RCC 7860 (cell line): ENCODE measurements around the gene MPRIP.

Experiments
- DNase-seq: peaks from one replicate; pipeline ENCODE4 v3.0.0-alpha.2; 2015; ENCODE audit warnings: low spot score
- FAIRE-seq: peaks from 2 replicates; lab custom pipeline; 2012; peaks lifted over from hg19 to GRCh38; lab: Jason Lieb, UNC

The MPRIP gene

DNA sequence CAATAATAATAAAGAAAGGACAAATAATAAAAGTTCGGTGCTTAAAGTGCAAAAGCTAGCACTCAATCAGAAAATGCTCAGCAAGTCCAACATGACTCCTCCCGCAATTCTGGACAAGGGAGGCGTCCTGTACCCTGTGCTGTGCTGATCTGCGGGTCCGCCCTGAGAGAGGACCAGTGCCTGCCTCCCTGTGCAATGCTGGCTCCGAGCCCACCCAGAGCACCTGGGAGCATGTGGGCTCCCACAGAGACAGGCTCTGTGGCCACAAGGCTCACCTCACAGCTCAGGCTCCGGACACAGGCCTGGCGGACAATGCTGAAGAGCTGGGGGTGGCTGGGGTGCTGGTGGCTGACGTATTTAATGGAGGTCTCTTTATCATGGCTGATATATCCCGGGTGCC lies 183.6 kb downstream of the MPRIP start:
- FAIRE-seq, result no peak
- DNase-seq, result no peak

DNA sequence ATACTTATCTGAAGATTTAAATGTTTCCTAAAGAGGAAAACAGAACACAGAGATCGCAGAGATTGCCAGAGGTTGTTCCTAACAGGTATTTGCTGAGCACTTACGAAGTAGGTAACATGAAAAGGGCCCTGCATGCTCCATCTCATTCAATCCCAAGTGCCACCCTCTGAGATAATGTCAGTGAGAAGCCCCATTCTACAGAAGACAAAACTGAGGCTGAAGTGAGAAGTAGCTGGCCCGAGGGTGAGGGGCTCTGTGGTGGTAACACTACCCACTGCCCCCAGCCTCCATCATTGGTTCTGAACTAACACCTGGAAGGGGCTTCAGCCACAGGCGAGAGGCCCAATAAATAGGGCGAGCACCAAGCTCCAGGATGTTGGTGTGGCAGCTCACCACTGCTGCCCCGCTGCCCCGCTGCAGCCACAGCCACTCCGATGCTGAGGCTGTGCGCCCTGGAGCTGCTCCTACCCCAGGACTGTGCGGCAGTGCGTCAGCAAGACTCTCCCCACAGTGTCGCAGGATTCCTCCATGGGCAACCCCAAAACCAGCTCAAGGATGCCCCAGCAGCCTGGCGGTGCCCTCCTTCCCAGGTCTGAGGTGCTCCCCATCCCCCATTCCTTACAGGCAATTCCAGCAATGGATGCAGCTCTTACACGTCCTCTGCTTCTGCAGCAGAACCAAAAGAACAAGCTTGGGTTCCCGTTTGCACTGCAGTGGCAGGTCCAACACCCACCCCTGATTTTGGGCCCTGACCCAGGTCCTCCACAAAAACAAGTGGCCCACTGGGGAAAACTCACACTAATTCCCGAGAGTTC lies 184.4 kb downstream of the MPRIP start:
- FAIRE-seq (no peak), DNase-seq (no peak)

DNA sequence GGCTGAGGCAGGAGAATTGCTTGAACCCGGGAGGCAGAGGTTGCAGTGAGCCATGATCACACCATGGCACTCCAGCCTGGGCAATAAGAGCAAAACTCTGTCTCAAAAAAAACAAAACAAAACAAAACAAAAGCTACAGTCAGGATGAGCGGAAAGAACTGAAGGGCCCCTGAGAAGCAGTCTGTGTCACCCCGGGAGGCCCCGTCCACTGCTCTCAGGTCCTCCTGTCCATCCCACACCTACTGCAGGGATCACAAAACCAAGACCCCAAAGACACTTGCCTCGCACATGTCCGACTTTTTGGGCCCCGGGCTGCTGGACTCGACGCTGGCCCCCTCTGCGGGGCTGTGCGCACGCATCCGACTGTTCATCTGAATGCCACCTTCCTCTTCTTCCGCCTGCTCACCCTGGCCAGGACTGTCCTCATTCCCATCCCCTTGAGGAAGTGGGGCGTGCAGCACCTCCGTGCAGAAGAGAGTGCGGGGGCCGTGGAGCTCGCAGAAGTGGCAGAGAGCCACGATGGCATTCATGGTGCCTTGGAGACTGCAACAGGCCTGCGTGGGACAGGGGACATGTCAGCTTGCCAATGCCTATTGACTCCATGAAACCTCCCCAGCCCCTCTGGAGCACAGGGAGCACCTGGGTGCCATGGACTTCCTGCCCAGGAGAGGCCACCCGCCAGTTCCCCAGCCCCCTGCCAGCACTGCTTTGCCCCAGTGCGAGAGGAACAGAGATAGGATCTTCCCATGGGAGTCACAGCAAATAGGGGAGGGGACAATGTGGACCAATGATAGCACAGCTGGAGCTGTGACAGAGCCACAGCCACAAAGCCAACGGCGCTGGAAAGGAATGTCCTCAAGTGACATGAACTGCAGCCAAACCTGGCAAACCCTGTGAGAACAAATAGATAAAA lies 185.6 kb downstream of the MPRIP start:
- DNase-seq, result no peak
- no peak for FAIRE-seq

DNA sequence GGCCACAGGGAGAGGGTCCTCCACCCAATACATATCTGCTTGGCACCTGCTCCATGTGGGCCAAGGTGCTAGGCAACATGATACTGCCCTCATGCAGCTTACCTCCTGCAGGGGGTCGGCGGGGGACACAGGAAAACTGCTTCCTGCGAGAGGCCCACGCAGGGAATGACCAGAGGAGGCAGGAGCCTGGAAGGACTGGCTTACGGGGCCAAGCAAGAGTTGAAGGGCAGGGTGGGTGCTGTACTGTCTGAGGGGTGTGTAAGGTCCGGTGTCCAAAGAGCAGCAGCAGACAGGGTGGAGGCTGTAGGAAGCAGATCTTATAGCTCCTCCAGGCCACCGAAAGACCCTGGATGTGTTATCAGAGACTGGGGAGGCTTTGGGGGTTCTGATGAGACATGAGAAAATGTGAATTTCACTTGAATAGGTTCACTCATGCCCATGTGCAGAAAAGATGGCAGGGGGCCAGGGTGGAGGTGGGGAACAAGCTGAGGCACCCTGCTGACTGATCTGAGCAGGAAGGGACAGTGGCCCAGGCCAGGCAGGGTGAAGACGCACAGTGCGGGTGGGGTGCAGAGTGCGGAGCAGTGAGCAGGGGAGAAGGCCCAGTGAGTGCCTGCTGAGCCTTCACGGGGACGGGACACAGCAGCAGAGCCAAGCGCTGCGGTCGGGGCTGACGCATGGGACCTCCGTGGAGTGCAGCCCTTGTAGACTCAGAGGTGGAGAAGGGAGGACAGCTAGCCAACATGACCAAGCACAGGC lies 186.4 kb downstream of the MPRIP start:
- FAIRE-seq (no peak), DNase-seq (no peak)

DNA sequence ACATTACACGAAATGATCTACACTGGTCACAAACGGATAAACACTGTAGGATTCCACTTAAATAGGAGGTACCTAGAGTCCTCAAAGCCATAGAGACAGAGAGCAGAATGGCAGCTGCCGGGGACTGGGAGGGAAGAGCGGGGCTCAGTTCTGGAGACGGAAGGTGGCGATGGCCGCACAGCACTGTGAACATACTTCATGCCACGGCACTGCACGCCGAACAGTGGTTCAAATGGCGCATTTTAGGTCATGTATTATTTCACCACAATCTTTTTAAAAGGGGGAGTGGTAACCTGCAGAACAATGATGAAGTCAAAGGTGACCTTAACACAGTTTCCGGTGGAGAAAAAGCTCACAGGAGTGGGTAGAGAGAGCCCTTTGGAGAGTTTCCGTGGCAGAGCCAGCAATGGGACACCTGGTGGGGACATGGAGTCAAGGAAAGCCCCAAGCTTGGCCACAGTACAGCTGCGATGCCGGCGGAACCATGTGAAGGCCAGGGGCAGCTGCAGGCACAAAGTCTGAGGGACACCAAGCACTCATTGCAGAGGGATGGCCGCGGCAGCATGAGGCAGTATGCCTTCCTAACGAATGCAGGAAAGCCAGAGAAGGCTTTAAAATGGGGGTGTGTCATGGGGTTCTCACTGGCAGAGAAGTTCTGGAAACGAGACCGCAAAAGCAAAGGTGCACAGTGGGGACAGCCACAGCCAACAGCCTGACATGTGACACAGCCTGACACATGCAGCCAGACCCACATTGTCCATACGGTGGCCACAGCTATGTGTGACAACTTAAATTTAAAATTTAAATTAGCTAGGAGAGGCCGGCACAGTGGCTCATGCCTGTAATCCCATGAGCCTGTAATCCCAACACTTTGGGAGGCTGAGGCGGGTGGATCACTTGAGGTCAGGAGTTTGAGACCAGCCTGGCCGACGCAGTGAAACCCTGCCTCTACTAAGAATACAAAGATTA lies 187.4 kb downstream of the MPRIP start:
- no peak for DNase-seq
- FAIRE-seq, result no peak

DNA sequence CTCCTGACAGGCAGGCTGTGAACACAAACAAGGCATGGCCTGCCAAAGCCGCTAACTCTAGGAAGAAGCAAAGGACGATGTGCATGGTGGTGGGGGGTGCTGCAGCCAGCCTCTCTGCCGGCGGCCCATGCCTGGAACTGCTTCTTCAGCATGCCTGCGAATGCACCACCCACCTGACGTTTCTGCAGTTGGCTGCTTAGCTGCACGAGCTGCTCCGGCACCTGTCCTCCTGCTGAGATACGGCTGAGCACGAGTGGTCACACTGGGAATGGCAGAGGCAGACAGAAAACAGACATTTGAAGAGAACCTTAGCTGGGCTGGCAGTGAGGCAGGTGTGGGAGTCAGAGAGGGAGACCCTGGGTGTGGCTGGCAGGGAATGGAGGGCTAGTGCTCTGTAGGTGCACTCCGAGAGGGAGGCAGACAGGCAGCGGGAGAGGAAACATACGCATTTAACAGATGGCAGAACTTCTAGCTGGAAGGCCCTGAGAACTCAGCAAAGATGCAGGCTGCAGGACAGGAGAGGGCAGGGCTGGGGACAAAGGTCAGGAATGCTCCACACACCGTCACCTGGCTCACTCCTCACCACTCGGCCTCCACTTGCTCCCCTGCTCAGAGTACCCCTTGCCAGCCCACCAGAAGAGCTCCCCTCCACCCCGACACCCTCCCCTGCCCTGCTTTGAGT lies 189.5 kb downstream of the MPRIP start:
- FAIRE-seq (no peak), DNase-seq (no peak)

DNA sequence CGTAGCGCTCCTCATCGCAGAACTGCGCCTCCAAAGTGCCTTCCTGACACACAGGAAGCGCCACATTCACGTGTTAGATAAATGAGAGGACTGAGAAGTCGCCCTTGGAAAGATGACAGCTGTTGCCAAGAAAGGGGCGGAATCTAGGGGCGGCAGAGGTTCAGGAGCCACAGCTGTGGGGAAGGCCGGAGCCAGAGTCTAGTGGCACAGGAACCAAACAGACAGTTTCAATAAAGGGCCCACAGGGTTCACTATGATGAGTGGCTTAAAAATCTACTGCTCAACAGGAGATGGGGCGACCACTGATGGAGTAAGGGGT lies 190.0 kb downstream of the MPRIP start:
- no peak for FAIRE-seq
- no peak for DNase-seq

DNA sequence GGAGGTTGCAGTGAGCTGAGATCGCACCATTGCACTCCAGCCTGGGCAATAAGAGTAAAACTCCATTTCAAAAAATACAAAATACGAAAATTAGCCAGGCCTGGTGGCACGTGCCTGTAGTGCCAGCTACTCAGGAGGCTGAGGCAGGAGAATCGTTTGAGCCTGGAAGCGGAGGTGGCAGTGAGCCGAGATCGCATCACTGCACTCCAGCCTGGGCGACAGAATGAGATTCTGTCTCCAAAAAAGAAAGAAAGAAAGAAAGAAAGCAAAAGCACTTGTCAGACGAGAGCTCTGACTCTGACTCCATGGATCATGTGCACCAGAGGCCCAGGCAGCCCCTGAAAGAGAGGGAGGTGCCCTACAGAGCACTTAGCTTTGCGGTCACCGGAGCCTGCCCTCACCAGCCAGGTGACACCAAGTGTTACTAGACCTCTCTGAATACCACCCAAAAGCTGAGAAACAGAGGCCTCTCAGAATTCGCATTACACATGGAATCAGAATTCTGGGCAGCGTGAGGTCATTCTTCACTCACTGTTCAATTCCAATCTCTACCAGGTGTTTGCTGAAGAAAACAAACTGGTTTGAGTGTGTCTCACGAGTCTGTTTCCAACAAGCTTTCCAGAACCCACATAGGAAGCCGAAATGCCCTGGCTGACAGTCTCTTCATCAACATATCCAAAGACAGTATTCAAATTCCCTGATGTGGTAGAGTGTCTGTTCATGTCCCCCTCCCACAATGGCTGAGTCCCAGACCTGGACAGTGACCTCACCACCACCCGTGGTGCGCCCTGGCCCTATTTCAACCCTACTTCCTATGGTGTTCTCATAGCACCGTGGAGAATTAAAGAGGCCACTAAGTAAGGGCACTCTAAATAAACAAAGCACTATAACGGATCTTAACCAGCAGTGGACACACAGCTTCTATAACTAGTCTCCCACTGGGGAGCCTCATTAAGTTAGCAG lies 193.2 kb downstream of the MPRIP start:
- FAIRE-seq (no peak), DNase-seq (peak; percentile 70)

DNA sequence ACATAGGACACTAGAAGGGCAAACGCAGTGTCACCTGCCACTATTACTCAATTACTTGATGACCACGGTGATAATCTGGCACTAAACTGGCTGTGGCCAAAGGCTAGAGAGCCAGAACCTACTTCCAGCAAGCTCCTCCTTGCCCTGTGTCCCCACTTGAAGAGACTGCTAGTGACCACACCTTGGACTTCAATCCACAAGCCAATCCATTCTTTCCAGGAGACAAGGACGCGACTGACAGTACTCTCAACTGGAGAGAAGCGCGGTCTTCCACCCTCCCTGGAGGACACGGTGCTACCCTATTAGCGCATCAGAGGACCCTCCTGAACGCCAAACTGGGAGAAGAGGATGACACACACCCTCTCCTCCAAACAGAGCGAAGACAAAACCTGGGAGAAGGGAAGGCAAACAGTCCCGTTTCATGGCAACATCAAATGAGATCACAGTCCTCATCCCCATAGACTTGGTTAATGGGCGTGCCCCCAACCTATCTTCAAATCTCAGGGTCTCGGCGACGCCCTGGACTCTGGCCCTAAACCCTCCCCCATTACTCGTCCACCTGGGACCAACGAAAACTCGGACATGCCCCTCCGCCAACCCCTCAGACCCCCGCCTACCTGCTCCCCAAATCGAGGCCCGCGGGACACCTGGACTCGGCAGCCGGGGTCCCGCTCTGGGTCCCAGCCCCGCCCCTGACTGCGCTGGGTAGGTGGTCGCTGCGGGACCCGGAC lies 194.2 kb downstream of the MPRIP start:
- DNase-seq (peak; percentile 29), FAIRE-seq (no peak)

DNA sequence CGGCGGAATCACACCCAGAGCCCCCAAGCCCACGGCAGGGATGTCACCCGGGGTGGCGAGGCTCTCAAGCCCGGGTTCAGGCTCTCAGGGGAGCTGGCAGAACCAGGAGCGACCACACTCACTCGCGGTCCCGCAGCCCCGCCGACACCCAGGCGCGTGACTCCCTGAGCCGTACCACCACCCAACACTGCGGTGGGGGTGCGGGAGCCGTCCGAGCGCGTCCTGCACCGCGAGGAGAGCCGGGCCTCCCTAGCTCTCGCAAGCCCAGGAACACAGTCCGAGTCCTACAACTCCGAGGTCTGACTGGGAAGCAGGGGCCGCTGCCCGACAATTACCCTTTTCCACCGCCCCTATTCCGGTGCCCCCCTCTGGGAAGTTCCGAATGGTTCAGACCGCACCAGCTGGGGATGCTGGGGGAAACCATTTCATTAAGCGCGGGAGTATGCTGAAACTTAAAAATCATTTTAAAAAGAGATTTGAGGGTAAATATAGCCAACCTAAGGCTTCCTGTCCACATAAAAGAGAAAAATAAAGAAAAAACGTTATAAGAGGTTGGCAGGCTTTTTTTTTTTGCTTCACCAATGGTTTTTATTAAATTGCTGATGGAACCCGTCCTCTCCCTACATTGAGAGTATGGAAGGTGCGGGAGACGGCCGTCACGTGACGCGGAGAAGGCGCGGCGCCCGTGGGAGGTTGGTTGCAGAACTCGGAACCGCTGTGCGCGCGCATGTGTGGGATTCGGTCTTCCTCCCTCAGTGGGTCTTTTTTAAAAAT lies 195.0 kb downstream of the MPRIP start, which contains the start of gene FLCN:
TSS of gene FLCN (minus strand) at position 143 of the 774 bp plus-strand sequence. CDS start 9,031 bp downstream, outside the sequence.
- DNase-seq (peak; percentile 69), FAIRE-seq (no peak)

DNA sequence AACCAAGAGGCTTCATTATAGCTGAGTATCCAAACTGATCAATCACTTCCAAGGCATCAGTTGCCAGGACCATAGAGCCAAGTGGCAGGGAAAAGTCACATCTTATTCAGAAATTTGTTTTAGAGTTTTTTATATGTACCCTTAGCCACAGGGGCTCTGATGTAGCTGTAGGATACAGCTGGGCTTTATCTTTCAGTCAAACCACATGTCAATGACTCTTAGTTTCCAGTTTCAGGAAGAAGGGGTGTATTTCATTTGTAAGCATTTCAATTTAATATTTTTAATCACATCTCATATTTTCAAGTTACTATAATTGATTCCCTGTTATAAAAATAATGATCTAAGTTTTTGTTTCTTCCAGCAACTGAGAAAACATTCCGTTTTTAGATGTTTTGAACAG lies 197.6 kb downstream of the MPRIP start:
- no peak for FAIRE-seq
- no peak for DNase-seq

DNA sequence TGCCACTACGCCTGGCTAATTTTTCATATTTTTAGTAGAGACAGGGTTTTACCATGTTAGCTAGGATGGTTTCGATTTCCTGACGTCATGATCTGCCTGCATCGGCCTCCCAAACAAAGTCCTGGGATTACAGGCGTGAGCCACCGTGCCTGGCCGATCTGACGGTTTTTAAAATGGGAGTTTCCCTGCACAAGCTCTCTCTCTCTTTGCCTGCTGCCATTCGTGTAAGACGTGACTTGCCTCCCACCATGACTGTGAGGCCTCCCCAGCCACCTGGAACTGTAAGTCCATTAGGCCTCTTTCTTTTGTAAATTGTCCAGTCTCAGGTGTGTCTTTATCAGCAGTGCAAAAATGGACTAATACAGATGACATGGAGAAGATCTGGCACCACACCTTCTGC lies 199.4 kb downstream of the MPRIP start:
- no peak for FAIRE-seq
- DNase-seq, result no peak

DNA sequence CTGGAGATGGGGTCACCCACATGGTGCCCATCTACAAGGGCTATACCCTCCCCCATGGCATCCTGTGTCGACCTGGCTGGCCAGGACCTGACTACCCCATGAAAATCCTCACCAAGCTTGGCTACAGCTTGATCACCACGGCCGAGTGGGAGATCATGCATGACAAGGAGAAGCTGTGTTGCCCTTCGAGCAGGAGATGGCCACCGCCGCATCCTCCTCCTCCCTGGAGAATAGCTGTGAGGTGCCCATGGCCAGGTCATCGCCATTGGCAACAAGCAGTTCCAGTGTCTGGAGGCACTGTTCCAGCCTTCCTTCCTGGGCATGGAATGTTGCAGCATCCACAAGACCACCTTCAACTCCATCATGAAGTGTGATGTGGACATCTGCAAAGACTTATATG lies 200.0 kb downstream of the MPRIP start:
- FAIRE-seq, result no peak
- no peak for DNase-seq
